ENCODE results near the gene CACNA1F. TPM values are rescaled to one million over a fixed set of nuclear protein-coding genes. Genes with fewer than 3 reads are reported as not detected.

The CACNA1F gene
- total and polyA plus RNA-seq, 10 of the 15 experiments (the other 5 are each of a cell fraction or from before 2014, with no cell fraction given): 0.01 to 0.32 (median 0.05) TPM; not detected in 5

- Histone ChIP-seq H3K36me3 (ENCODE audit: control insufficient read depth in 2 of 2, insufficient read depth in 2 of 2, low read length in 1 of 2) (peaks cover 0 to 3% of the 10 kb centered on the region in 2 experiments; a peak in 3 of 4 replicates), H3K9me3 (replicated peaks; ENCODE audit: control insufficient read depth, insufficient read depth, low read length) (no peaks in the 10 kb centered on the region), H3K27me3 (replicated peaks in 1 of 2; ENCODE audit: control insufficient read depth in 2 of 2, insufficient read depth in 2 of 2, low read length in 1 of 2) (no peaks in the 10 kb centered on the region), H3K9ac (ENCODE audit: control insufficient read depth, insufficient read depth, low read length) (no peak overlapping the region), H3K4me2 (ENCODE audit: control insufficient read depth, insufficient read depth) (no peak overlapping the region), H2AFZ (ENCODE audit: control insufficient read depth, low read depth, low read length) (no peak overlapping the region), H4K20me1 (ENCODE audit: control insufficient read depth, insufficient read depth) (no peaks in the 10 kb centered on the region), H3K79me2 (ENCODE audit: control insufficient read depth, insufficient read depth, low read length) (peaks cover 3% of the 10 kb centered on the region), H3K4me1 (ENCODE audit: control insufficient read depth, insufficient read depth, low read length) (peaks cover 5% of the 10 kb centered on the region; the same call in 1 of the 2 replicates), H3K27ac (ENCODE audit: control insufficient read depth, insufficient read depth) (no peak overlapping the region), H3K4me3 (no peak overlapping the region)
- FAIRE-seq (no peak), ATAC-seq (no peak), DNase-seq (ENCODE audit: low read depth, low spot score) (no peak)
- RAD21 ChIA-PET (ENCODE audit: unreplicated experiment): interaction anchor here (1.0 kb wide), 1 partner anchor 36 kb away, joined by 4 read pairs; no protein-coding TSS in a partner anchor
- intact Hi-C loops (cut with micrococcal nuclease; ENCODE audit: unreplicated experiment): no loop called here
- in situ Hi-C loops (cut with MboI): no loop called here
- WGBS (ENCODE audit: insufficient coverage, insufficient replicate concordance, low lambda C conversion rate, missing lambda C conversion rate): 68% methylated on average over 22 of the region's 23 CpGs
- POLR2A ChIA-PET: interaction anchor here (0.9 kb wide), 1 partner anchor 11 kb away, joined by 3 read pairs; no protein-coding TSS in a partner anchor
- SMC1A ChIA-PET (ENCODE audit: uncharacterized antibody, unreplicated experiment): no interaction called here
- CTCF ChIA-PET: interaction anchor here (1.0 to 1.1 kb wide), 3 partner anchors 9 to 22 kb away, joined by 3 to 4 read pairs (median 3); no protein-coding TSS in a partner anchor
- no TSS peak for BruUV-seq (replicated peaks)
- TF ChIP-seq ZNF24 (IDR thresholded peaks at IDR 0.05): no peak
- TF ChIP-seq JUNB (IDR thresholded peaks at IDR 0.05): no peak
- TF ChIP-seq EZH2 (IDR thresholded peaks at IDR 0.05; ENCODE audit: borderline replicate concordance, control insufficient read depth, low read depth, low read length): no peak
- no peak for TF ChIP-seq CHD1 (IDR thresholded peaks at IDR 0.05; ENCODE audit: low read depth, low read length)
- no peak for TF ChIP-seq MTA2 (IDR thresholded peaks at IDR 0.05; ENCODE audit: low read depth)
- TF ChIP-seq E4F1 (IDR thresholded peaks at IDR 0.05; ENCODE audit: borderline replicate concordance, partially characterized antibody): no peak
- no peak for TF ChIP-seq CEBPB (IDR thresholded peaks at IDR 0.05; ENCODE audit: borderline replicate concordance in 1 of 2, low read depth in 2 of 2, low read length in 2 of 2)
- TF ChIP-seq LARP7 (IDR thresholded peaks at IDR 0.05): no peak
- TF ChIP-seq POU2F2 (IDR thresholded peaks at IDR 0.05; ENCODE audit: borderline replicate concordance, low read depth, low read length): no peak
- no peak for TF ChIP-seq GABPA (IDR thresholded peaks at IDR 0.05; ENCODE audit: low read depth)
- no peak for TF ChIP-seq ZNF207 (IDR thresholded peaks at IDR 0.05; ENCODE audit: borderline replicate concordance)
- no peak for TF ChIP-seq EGR1 (IDR thresholded peaks at IDR 0.05; ENCODE audit: borderline replicate concordance in 1 of 2, low read depth in 2 of 2, low read length in 2 of 2)
- no peak for TF ChIP-seq ZSCAN29 (IDR thresholded peaks at IDR 0.05)
- no peak for TF ChIP-seq POLR2AphosphoS5 (IDR thresholded peaks at IDR 0.05; ENCODE audit: low read length)
- TF ChIP-seq BCL3 (IDR thresholded peaks at IDR 0.05; ENCODE audit: borderline replicate concordance, insufficient read depth, low read depth, low read length, poor library complexity, severe bottlenecking): no peak
- no peak for TF ChIP-seq SMARCA5 (IDR thresholded peaks at IDR 0.05)
- TF ChIP-seq GATAD2B (conservative IDR thresholded peaks at IDR 0.05; ENCODE audit: low read depth): no peak
- no peak for TF ChIP-seq BCL11A (IDR thresholded peaks at IDR 0.05; ENCODE audit: low read depth, low read length)
- no peak for TF ChIP-seq RAD51 (IDR thresholded peaks at IDR 0.05)
These were observed 55.2 kb downstream of the CACNA1F start for GRCh38 chrX:49177873-49178480.

Measured in GM12878 (cell line).